ENCODE results near the gene FGGY.
"Not testable (repeated sequence)": the region's sequence is repeated elsewhere in the genome, so short reads cannot be mapped to it uniquely, and the experiment has no call there.

The FGGY gene

DNA sequence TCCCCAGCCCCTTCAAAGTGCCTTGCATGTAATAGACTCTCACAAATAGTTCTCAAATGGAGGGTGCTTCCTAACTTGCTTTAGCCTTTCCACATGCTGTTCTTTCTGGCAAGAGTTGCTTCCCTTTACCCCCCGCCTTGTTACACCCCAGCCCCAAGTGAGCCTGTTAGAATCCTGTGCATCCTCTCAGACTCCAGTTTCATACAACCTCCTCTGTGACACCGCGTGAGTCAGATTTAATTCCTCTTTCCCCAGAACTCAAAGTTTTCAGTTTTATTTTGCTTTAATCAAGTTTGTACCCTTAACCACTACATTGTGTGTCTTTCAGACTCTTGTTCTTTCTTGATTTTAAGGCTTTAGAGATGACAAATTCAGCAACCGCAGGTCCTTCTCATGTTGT is 283.4 kb downstream of the FGGY start:
- TF ChIP-seq, protein P1, sequence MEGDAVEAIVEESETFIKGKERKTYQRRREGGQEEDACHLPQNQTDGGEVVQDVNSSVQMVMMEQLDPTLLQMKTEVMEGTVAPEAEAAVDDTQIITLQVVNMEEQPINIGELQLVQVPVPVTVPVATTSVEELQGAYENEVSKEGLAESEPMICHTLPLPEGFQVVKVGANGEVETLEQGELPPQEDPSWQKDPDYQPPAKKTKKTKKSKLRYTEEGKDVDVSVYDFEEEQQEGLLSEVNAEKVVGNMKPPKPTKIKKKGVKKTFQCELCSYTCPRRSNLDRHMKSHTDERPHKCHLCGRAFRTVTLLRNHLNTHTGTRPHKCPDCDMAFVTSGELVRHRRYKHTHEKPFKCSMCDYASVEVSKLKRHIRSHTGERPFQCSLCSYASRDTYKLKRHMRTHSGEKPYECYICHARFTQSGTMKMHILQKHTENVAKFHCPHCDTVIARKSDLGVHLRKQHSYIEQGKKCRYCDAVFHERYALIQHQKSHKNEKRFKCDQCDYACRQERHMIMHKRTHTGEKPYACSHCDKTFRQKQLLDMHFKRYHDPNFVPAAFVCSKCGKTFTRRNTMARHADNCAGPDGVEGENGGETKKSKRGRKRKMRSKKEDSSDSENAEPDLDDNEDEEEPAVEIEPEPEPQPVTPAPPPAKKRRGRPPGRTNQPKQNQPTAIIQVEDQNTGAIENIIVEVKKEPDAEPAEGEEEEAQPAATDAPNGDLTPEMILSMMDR (IDR thresholded peaks at IDR 0.05; ENCODE audit: insufficient read depth, low read length, missing control alignments) = no peak
- no peak overlapping the region for H3K4me3 ChIP-seq (ENCODE audit: low read depth, low read length)
- DNase-seq (ENCODE audit: low read depth, low spot score) = no peak
- CTCF ChIA-PET = no interaction called here
- POLR2A ChIA-PET = no interaction called here

DNA sequence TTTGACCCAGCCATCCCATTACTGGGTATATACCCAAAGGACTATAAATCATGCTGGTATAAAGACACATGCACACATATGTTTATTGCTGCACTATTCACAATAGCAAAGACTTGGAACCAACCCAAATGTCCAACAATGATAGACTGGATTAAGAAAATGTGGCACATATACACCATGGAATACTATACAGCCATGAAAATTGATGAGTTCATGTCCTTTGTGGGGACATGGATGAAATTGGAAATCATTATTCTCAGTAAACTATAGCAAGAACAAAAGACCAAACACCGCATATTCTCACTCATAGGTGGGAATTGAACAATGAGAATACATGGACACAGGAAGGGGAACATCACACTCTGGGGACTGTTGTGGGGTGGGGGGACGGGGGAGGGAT is 295.5 kb downstream of the FGGY start:
- H3K4me3 ChIP-seq (ENCODE audit: low read depth, low read length); CTCF ChIA-PET; DNase-seq (ENCODE audit: low read depth, low spot score); POLR2A ChIA-PET: not testable (repeated sequence)

- TF ChIP-seq, protein P1 (IDR thresholded peaks at IDR 0.05; ENCODE audit: insufficient read depth, low read length, missing control alignments) = no peak
- no peak overlapping the region for H3K4me3 ChIP-seq (ENCODE audit: low read depth, low read length)
- DNase-seq (ENCODE audit: low read depth, low spot score) = no peak
- CTCF ChIA-PET = no interaction called here
- POLR2A ChIA-PET = no interaction called here
These were observed 296.0 kb downstream of the FGGY start for GRCh38 chr1:59592924-59593323.

- no peak overlapping the region for H3K4me3 ChIP-seq (ENCODE audit: low read depth, low read length)
- TF ChIP-seq, protein P1 (IDR thresholded peaks at IDR 0.05; ENCODE audit: insufficient read depth, low read length, missing control alignments) = no peak
- POLR2A ChIA-PET = no interaction called here
- CTCF ChIA-PET = interaction anchor here (0.9 to 1.3 kb wide), 3 partner anchors 11 to 105 kb away, joined by 3 read pairs; no protein-coding TSS in a partner anchor
- DNase-seq (ENCODE audit: low read depth, low spot score) = no peak
These were observed 297.2 kb downstream of the FGGY start for GRCh38 chr1:59593798-59594790.

DNA sequence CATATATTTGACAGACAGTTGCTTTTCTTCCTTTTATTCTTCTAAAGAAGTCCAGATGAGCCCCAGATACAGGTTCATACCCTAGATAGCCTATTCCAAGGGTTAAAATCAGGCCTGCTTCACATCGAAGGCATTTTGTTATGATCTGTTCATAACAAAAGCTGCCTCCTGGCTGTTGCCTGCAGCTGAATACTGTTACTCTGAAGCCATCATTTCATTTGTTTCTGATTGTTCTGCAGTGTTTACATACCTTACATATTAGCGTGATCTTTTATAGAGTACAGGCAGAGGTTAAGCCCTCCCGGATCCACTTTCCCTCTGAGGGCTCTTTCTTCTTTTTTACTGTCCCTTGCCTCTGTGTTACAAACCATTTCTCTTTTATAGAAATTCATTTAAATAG is 298.9 kb downstream of the FGGY start:
- no peak overlapping the region for H3K4me3 ChIP-seq (ENCODE audit: low read depth, low read length)
- DNase-seq (ENCODE audit: low read depth, low spot score) = no peak
- ChIA-PET CTCF (interaction anchor here (1.2 kb wide), 1 partner anchor 12 kb away, joined by 3 read pairs; no protein-coding TSS in a partner anchor), POLR2A (no interaction called here)
- TF ChIP-seq, protein P1 (IDR thresholded peaks at IDR 0.05; ENCODE audit: insufficient read depth, low read length, missing control alignments) = no peak

GRCh38 chr1:59596432-59596831 is 299.5 kb downstream of the FGGY start:
- DNase-seq (ENCODE audit: low read depth, low spot score) = no peak
- CTCF ChIA-PET = no interaction called here
- no peak overlapping the region for H3K4me3 ChIP-seq (ENCODE audit: low read depth, low read length)
- POLR2A ChIA-PET = no interaction called here
- TF ChIP-seq, protein P1 (IDR thresholded peaks at IDR 0.05; ENCODE audit: insufficient read depth, low read length, missing control alignments) = no peak

All from AG04449 (cell line).